H9 (cell line): ENCODE data around the gene KRTAP1-3. TPM values are rescaled to one million over a fixed set of nuclear protein-coding genes. Genes with fewer than 3 reads are reported as not detected.

Experiments
- DNase-seq: peaks from one replicate; pipeline ENCODE4 v3.0.0-alpha.2; 2017
- H2AFZ ChIP-seq: one replicate; pipeline ENCODE4 v1.6.1; 2013; ENCODE audit warnings: mild to moderate bottlenecking, low read length, control low read depth, moderate library complexity
- H2AK5ac ChIP-seq: 2 replicates; pipeline ENCODE4 v1.6.1; 2013; ENCODE audit warnings: low read length, control low read depth, mixed read lengths; ENCODE audit not compliant: insufficient read length
- H2BK120ac ChIP-seq: one replicate; pipeline ENCODE4 v1.6.1; 2013; ENCODE audit warnings: low read depth, mild to moderate bottlenecking, low read length, control low read depth, inconsistent platforms; ENCODE audit not compliant: poor library complexity, severe bottlenecking
- H2BK12ac ChIP-seq: 2 replicates; pipeline ENCODE4 v1.6.1; 2013; ENCODE audit warnings: low read length, control low read depth, mixed read lengths, low read depth; ENCODE audit not compliant: insufficient read length
- H2BK15ac ChIP-seq: 2 replicates; pipeline ENCODE4 v1.6.1; 2013; ENCODE audit warnings: low read depth, low read length, control low read depth
- H2BK20ac ChIP-seq: one replicate; pipeline ENCODE4 v1.6.1; 2013; ENCODE audit warnings: low read depth, mild to moderate bottlenecking, low read length, control low read depth, inconsistent platforms; ENCODE audit not compliant: poor library complexity, severe bottlenecking
- H2BK5ac ChIP-seq: 2 replicates; pipeline ENCODE4 v1.6.1; 2013; ENCODE audit warnings: low read length, control low read depth, mixed read lengths; ENCODE audit not compliant: insufficient read length
- H3K14ac ChIP-seq: 2 replicates; pipeline ENCODE4 v1.6.1; 2013; ENCODE audit warnings: low read length, control low read depth; ENCODE audit not compliant: insufficient read depth
- H3K18ac ChIP-seq: 2 replicates; pipeline ENCODE4 v1.6.1; 2013; ENCODE audit warnings: low read depth, mild to moderate bottlenecking, mixed read lengths, low read length, control low read depth; ENCODE audit not compliant: insufficient read length
- H3K23ac ChIP-seq: 2 replicates; pipeline ENCODE4 v1.6.1; 2013; ENCODE audit warnings: low read length, control low read depth, mixed read lengths, low read depth; ENCODE audit not compliant: insufficient read length
- H3K23me2 ChIP-seq: 2 replicates; pipeline ENCODE4 v1.6.1; 2013; ENCODE audit warnings: low read depth, mild to moderate bottlenecking, mixed read lengths, low read length, control low read depth; ENCODE audit not compliant: insufficient read length, poor library complexity, severe bottlenecking
- H3K27ac ChIP-seq: 2 replicates; pipeline ENCODE4 v1.5.1; 2013; ENCODE audit warnings: low read length, control low read depth, mixed read lengths, low read depth; ENCODE audit not compliant: insufficient read length
- H3K27me3 ChIP-seq: 2 replicates; pipeline ENCODE4 v1.6.1; 2013; ENCODE audit warnings: low read length, control low read depth, inconsistent platforms; ENCODE audit not compliant: insufficient read depth
- H3K4ac ChIP-seq: 2 replicates; pipeline ENCODE4 v1.6.1; 2013; ENCODE audit warnings: low read depth, mild to moderate bottlenecking, control low read depth, inconsistent platforms, low read length, moderate library complexity
- H3K4me1 ChIP-seq: 2 replicates; pipeline ENCODE4 v1.6.1; 2013; ENCODE audit warnings: low read length, control low read depth, inconsistent platforms; ENCODE audit not compliant: insufficient read depth
- H3K4me2 ChIP-seq: 2 replicates; pipeline ENCODE4 v1.6.1; 2013; ENCODE audit warnings: low read length, control low read depth, mixed read lengths; ENCODE audit not compliant: insufficient read length, insufficient read depth
- H3K56ac ChIP-seq: 2 replicates; pipeline ENCODE4 v1.6.1; 2013; ENCODE audit warnings: low read depth, mild to moderate bottlenecking, mixed read lengths, low read length, control low read depth; ENCODE audit not compliant: insufficient read length
- H3K79me1 ChIP-seq: 2 replicates; pipeline ENCODE4 v1.6.1; 2013; ENCODE audit warnings: low read depth, mild to moderate bottlenecking, moderate library complexity, low read length, control low read depth, inconsistent platforms; ENCODE audit not compliant: insufficient read depth, poor library complexity, severe bottlenecking
- H3K79me2 ChIP-seq: 2 replicates; pipeline ENCODE4 v1.6.1; 2013; ENCODE audit warnings: low read length, control low read depth, inconsistent platforms; ENCODE audit not compliant: insufficient read depth
- H3K9ac ChIP-seq: 2 replicates; pipeline ENCODE4 v1.6.1; 2013; ENCODE audit warnings: low read length, control low read depth, mixed read lengths; ENCODE audit not compliant: insufficient read length; ENCODE audit errors: extremely low read depth
- H3K9me3 ChIP-seq: one replicate; pipeline ENCODE4 v1.6.1; 2013; ENCODE audit warnings: low read depth, low read length, inconsistent platforms; ENCODE audit not compliant: control insufficient read depth
- H3T11ph ChIP-seq: one replicate; pipeline ENCODE4 v1.6.1; 2013; ENCODE audit warnings: mild to moderate bottlenecking, low read length, control low read depth, inconsistent platforms
- H4K20me1 ChIP-seq: one replicate; pipeline ENCODE4 v1.6.1; 2013; ENCODE audit not compliant: control insufficient read depth, insufficient read length, insufficient read depth
- H4K5ac ChIP-seq: 2 replicates; pipeline ENCODE4 v1.6.1; 2013; ENCODE audit warnings: low read depth, mild to moderate bottlenecking, mixed read lengths, low read length, control low read depth; ENCODE audit not compliant: insufficient read length
- H4K8ac ChIP-seq: replicated peaks from 2 replicates; pipeline ENCODE4 v1.6.1; 2013; ENCODE audit warnings: low read length, control low read depth, mixed read lengths, low read depth; ENCODE audit not compliant: insufficient read length
- H4K91ac ChIP-seq: 2 replicates; pipeline ENCODE4 v1.6.1; 2013; ENCODE audit warnings: low read depth, mild to moderate bottlenecking, moderate library complexity, mixed read lengths, low read length, control low read depth; ENCODE audit not compliant: insufficient read length
- H3K27ac Mint-ChIP-seq, 3 experiments: 2 replicates in 2 of 3; 3 replicates in 1 of 3; pipeline ENCODE4 v1.8.0; 2020 to 2021; ENCODE audit warnings: mixed read lengths in 3 of 3, mild to moderate bottlenecking in 1 of 3, moderate library complexity in 1 of 3
- H3K27me3 Mint-ChIP-seq: 2 replicates; pipeline ENCODE4 v1.8.0; 2021; ENCODE audit warnings: low read depth, mild to moderate bottlenecking, moderate library complexity, mixed read lengths
- H3K36me3 Mint-ChIP-seq, 3 experiments: 2 replicates in 2 of 3; 3 replicates in 1 of 3; pipeline ENCODE4 v1.8.0; 2020 to 2021; ENCODE audit warnings: low read depth in 3 of 3, mixed read lengths in 3 of 3; ENCODE audit not compliant: insufficient read depth in 1 of 3
- H3K4me1 Mint-ChIP-seq, 2 experiments: 2 replicates each; pipeline ENCODE4 v1.8.0; 2020; ENCODE audit warnings: mixed read lengths in 2 of 2
- H3K4me3 Mint-ChIP-seq, 2 experiments: 2 replicates in 1 of 2; 3 replicates in 1 of 2; pipeline ENCODE4 v1.8.0; 2020 to 2021; ENCODE audit warnings: mild to moderate bottlenecking in 2 of 2, mixed read lengths in 2 of 2, moderate library complexity in 1 of 2
- H3K9me3 Mint-ChIP-seq, 2 experiments: 2 replicates in 1 of 2; 3 replicates in 1 of 2; pipeline ENCODE4 v1.8.0; 2020; ENCODE audit warnings: mild to moderate bottlenecking in 2 of 2, mixed read lengths in 2 of 2, moderate library complexity in 1 of 2
- CTCF ChIP-seq: fragments of 200-600 bp; sonication (generic); conservative IDR thresholded peaks from 3 replicates; pipeline ENCODE4 v1.8.0; 2021; ENCODE audit warnings: antibody characterized with exemption, mild to moderate bottlenecking
- WGBS: extraction: QIAGEN DNeasy Blood & Tissue Kit; methylation state at CpG from one replicate; pipeline ENCODE4 v1.1.7; 2013; ENCODE audit warnings: missing lambda C conversion rate, low lambda C conversion rate, mixed read lengths; ENCODE audit not compliant: insufficient read length; ENCODE audit errors: extremely low coverage; 5-methylcytosine and 5-hydroxymethylcytosine counted together
- total RNA-seq: library from RNA; stranded (reverse); gene quantifications from 2 replicates; pipeline ENCODE4 v1.2.1, GENCODE V29; 2021

Gene KRTAP1-3
- total RNA-seq, 1 experiment from 2014 or later: not detected

- Histone ChIP-seq H4K91ac (no peak overlapping the region), H3K9me3 (no peaks in the 10 kb centered on the region), H4K5ac (no peak overlapping the region), H2BK5ac (no peak overlapping the region), H3T11ph (no peak overlapping the region), H3K27ac (no peak overlapping the region), H3K79me1 (no peaks in the 10 kb centered on the region), H4K20me1 (no peaks in the 10 kb centered on the region), H2BK20ac (no peak overlapping the region), H3K79me2 (no peaks in the 10 kb centered on the region), H4K8ac (no peak overlapping the region), H2BK120ac (no peak overlapping the region), H3K27me3 (no peaks in the 10 kb centered on the region), H3K56ac (no peak overlapping the region), H3K4me1 (no peaks in the 10 kb centered on the region; the same call in 1 of the 2 replicates), H3K14ac (no peak overlapping the region), H3K18ac (no peak overlapping the region), H2AFZ (no peak overlapping the region), H3K23me2 (no peaks in the 10 kb centered on the region), H2BK12ac (no peak overlapping the region), H3K23ac (no peak overlapping the region), H2BK15ac (no peak overlapping the region), H3K4me2 (no peak overlapping the region), H3K9ac (no peak overlapping the region), H3K4ac (no peak overlapping the region), H2AK5ac (no peak overlapping the region)
- H3K36me3 Mint-ChIP-seq: no peaks in the 10 kb centered on the region
- H3K9me3 Mint-ChIP-seq: no peaks in the 10 kb centered on the region
- H3K27ac Mint-ChIP-seq: no peak overlapping the region
- no peaks in the 10 kb centered on the region for H3K27me3 Mint-ChIP-seq
- no peak overlapping the region for H3K4me3 Mint-ChIP-seq
- H3K4me1 Mint-ChIP-seq: peaks cover 17 to 19% of the 10 kb centered on the region in 2 experiments
- DNase-seq: no peak
- WGBS: no CpG with 5 or more reads among the region's 6 CpGs
- no peak for TF ChIP-seq CTCF
These were observed 22.2 kb downstream of the KRTAP1-3 start for GRCh38 chr17:41012326-41013120.
